SK-N-SH treated with all-trans-retinoic acid at 6 μM for 48 hours (cell line): ENCODE data around the gene TFG.

ENCODE experiments used
- ATAC-seq: fragments of 200-7000 bp; cut with Tn5 transposase; 3 replicates; pipeline ENCODE4 v1.9.1; 2020; ENCODE audit warnings: mild to moderate bottlenecking, moderate library complexity
- ARNTL ChIP-seq: fragments of 450-650 bp; formaldehyde crosslinking; IDR thresholded peaks from 2 replicates; pipeline ENCODE4 v1.5.0; 2020; ENCODE audit warnings: low read depth, mild to moderate bottlenecking, moderate library complexity, borderline replicate concordance
- BACH2 ChIP-seq: fragments of 250-450 bp; sonication (Bioruptor Pico); IDR thresholded peaks from 2 replicates; pipeline ENCODE4 v1.9.0; 2021; ENCODE audit warnings: mild to moderate bottlenecking, borderline replicate concordance
- CSDC2 ChIP-seq: fragments of 250-450 bp; sonication (Bioruptor Pico); IDR thresholded peaks from 2 replicates; pipeline ENCODE4 v1.5.0; 2020; ENCODE audit warnings: mild to moderate bottlenecking, moderate library complexity
- ESRRG ChIP-seq: fragments of 250-450 bp; sonication (Bioruptor Pico); IDR thresholded peaks from 2 replicates; pipeline ENCODE4 v1.6.1; 2021; ENCODE audit warnings: mild to moderate bottlenecking
- GLIS3 ChIP-seq: fragments of 250-450 bp; sonication (Bioruptor Pico); IDR thresholded peaks from 2 replicates; pipeline ENCODE4 v1.5.0; 2020; ENCODE audit warnings: mild to moderate bottlenecking, moderate library complexity
- ISL1 ChIP-seq: fragments of 250-450 bp; sonication (Bioruptor Pico); IDR thresholded peaks from 2 replicates; pipeline ENCODE4 v2.1.2; 2022; ENCODE audit warnings: mild to moderate bottlenecking, moderate library complexity
- OSR1 ChIP-seq: fragments of 250-450 bp; sonication (Bioruptor Pico); IDR thresholded peaks from 2 replicates; pipeline ENCODE4 v1.8.0; 2022; ENCODE audit warnings: moderate library complexity, mild to moderate bottlenecking, inconsistent platforms
- PPARA ChIP-seq: fragments of 250-450 bp; sonication (Bioruptor Pico); IDR thresholded peaks from 2 replicates; pipeline ENCODE4 v1.5.0; 2020; ENCODE audit warnings: mild to moderate bottlenecking, borderline replicate concordance
- RARB ChIP-seq: fragments of 250-450 bp; sonication (Bioruptor Pico); IDR thresholded peaks from 2 replicates; pipeline ENCODE4 v1.8.0; 2021; ENCODE audit warnings: mild to moderate bottlenecking, moderate library complexity
- SNAI2 ChIP-seq: fragments of 250-450 bp; sonication (Bioruptor Pico); IDR thresholded peaks from 2 replicates; pipeline ENCODE4 v1.5.0; 2020; ENCODE audit warnings: mild to moderate bottlenecking, moderate library complexity
- TCF4 ChIP-seq: fragments of 250-450 bp; sonication (Bioruptor Pico); IDR thresholded peaks from 2 replicates; pipeline ENCODE4 v1.8.0; 2021; ENCODE audit warnings: mild to moderate bottlenecking, moderate library complexity, borderline replicate concordance
- TOX ChIP-seq: fragments of 250-450 bp; sonication (Bioruptor Pico); IDR thresholded peaks from 2 replicates; pipeline ENCODE4 v1.8.0; 2021; ENCODE audit warnings: mild to moderate bottlenecking, moderate library complexity, borderline replicate concordance
- ZC3H10 ChIP-seq: fragments of 250-450 bp; sonication (Bioruptor Pico); IDR thresholded peaks from 2 replicates; pipeline ENCODE4 v1.5.1; 2021; ENCODE audit warnings: mild to moderate bottlenecking, moderate library complexity
- ZFP3 ChIP-seq: fragments of 250-450 bp; sonication (Bioruptor Pico); IDR thresholded peaks from 2 replicates; pipeline ENCODE4 v1.5.0; 2020; ENCODE audit warnings: mild to moderate bottlenecking, moderate library complexity
- ZFP30 ChIP-seq: fragments of 450-650 bp; formaldehyde crosslinking; IDR thresholded peaks from 2 replicates; pipeline ENCODE4 v1.5.0; 2022; ENCODE audit warnings: mild to moderate bottlenecking, moderate library complexity
- ZNF565 ChIP-seq: fragments of 450-650 bp; formaldehyde crosslinking; conservative IDR thresholded peaks from 2 replicates; pipeline ENCODE4 v1.5.0; 2020; ENCODE audit warnings: low read depth, mild to moderate bottlenecking, moderate library complexity
- ZNF70 ChIP-seq: fragments of 450-650 bp; formaldehyde crosslinking; IDR thresholded peaks from 2 replicates; pipeline ENCODE4 v1.5.0; 2020; ENCODE audit warnings: mild to moderate bottlenecking, moderate library complexity
- ZNF8 ChIP-seq: fragments of 450-650 bp; formaldehyde crosslinking; IDR thresholded peaks from 2 replicates; pipeline ENCODE4 v1.5.0; 2020; ENCODE audit warnings: mild to moderate bottlenecking, moderate library complexity
- TF ChIP-seq, protein P1 (sequence below): fragments of 250-450 bp; sonication (Bioruptor Pico); IDR thresholded peaks from 2 replicates; pipeline ENCODE4 v1.5.1; 2021; ENCODE audit warnings: mild to moderate bottlenecking, moderate library complexity
- TF ChIP-seq, protein P2 (sequence below): fragments of 250-450 bp; sonication (Bioruptor Pico); IDR thresholded peaks from 2 replicates; pipeline ENCODE4 v1.8.0; 2020; ENCODE audit warnings: mild to moderate bottlenecking, moderate library complexity, borderline replicate concordance
- TF ChIP-seq, protein P3 (sequence below): fragments of 250-450 bp; sonication (Bioruptor Pico); IDR thresholded peaks from 2 replicates; pipeline ENCODE4 v1.5.1; 2020; ENCODE audit warnings: low read depth, mild to moderate bottlenecking, moderate library complexity
- TF ChIP-seq, protein P4 (sequence below): fragments of 250-450 bp; sonication (Bioruptor Pico); IDR thresholded peaks from 2 replicates; pipeline ENCODE4 v1.5.0; 2020; ENCODE audit warnings: mild to moderate bottlenecking, moderate library complexity

Gene TFG

DNA sequence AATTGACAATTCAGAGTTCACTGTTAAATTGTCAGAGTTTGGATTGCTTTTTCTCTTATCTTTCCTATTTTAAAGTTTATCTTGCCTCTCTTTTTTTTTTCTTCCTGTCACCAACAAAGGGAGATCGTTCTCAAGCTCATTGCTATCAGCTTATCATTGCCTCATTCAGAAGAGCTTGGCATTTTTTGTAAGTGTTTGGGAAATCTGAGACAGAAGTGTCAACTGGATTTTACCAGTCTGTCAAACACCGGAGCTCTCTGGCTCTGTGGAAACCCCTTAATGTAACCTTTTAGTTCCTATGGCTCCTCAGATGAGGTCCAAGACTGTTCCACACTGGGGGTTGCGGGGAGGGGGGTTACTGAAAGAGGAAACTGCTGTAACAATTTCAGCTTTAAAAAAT is 10.6 kb upstream of the TFG start:
- ATAC-seq, result no peak

DNA sequence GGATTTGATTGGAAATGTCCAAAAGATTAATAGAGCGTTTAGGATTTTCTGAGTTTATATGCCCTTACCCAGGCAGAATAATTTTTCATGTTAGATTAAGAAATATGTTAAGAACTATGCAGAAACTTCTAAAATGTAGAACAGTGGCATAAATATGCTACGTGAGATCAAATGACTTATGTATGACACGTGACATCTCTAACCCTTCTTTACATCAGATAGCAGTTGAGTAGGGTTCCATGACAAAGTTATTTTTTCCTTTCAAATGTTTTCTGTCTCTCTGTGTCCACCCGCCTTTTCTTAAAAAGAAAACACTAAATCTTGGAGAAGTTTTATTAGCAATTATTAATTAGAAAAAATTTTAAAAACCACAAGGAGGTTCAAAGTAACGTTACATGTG is 8.6 kb upstream of the TFG start:
- ATAC-seq, result no peak
- TF ChIP-seq PPARA (no peak), ZFP3 (no peak), TOX (CRISPR knock-in tag) (no peak), SNAI2 (CRISPR knock-in tag) (no peak), OSR1 (CRISPR knock-in tag) (no peak), ZNF565 (CRISPR knock-in tag) (no peak), ISL1 (CRISPR knock-in tag) (no peak), ZNF8 (no peak), ARNTL (CRISPR knock-in tag) (no peak), CSDC2 (no peak), BACH2 (CRISPR knock-in tag) (no peak)
- TF ChIP-seq, protein P1, sequence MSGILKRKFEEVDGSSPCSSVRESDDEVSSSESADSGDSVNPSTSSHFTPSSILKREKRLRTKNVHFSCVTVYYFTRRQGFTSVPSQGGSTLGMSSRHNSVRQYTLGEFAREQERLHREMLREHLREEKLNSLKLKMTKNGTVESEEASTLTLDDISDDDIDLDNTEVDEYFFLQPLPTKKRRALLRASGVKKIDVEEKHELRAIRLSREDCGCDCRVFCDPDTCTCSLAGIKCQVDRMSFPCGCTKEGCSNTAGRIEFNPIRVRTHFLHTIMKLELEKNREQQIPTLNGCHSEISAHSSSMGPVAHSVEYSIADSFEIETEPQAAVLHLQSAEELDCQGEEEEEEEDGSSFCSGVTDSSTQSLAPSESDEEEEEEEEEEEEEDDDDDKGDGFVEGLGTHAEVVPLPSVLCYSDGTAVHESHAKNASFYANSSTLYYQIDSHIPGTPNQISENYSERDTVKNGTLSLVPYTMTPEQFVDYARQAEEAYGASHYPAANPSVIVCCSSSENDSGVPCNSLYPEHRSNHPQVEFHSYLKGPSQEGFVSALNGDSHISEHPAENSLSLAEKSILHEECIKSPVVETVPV, result no peak
- TF ChIP-seq, protein P2, sequence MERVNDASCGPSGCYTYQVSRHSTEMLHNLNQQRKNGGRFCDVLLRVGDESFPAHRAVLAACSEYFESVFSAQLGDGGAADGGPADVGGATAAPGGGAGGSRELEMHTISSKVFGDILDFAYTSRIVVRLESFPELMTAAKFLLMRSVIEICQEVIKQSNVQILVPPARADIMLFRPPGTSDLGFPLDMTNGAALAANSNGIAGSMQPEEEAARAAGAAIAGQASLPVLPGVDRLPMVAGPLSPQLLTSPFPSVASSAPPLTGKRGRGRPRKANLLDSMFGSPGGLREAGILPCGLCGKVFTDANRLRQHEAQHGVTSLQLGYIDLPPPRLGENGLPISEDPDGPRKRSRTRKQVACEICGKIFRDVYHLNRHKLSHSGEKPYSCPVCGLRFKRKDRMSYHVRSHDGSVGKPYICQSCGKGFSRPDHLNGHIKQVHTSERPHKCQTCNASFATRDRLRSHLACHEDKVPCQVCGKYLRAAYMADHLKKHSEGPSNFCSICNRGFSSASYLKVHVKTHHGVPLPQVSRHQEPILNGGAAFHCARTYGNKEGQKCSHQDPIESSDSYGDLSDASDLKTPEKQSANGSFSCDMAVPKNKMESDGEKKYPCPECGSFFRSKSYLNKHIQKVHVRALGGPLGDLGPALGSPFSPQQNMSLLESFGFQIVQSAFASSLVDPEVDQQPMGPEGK (CRISPR knock-in tag), result no peak

More for the DNA sequence above, 10.6 kb upstream of the TFG start:
- TF ChIP-seq SNAI2 (CRISPR knock-in tag) (no peak), ISL1 (CRISPR knock-in tag) (no peak), ZFP3 (no peak), OSR1 (CRISPR knock-in tag) (no peak), TCF4 (CRISPR knock-in tag) (no peak), PPARA (no peak), BACH2 (CRISPR knock-in tag) (no peak), TOX (CRISPR knock-in tag) (no peak), ZNF8 (no peak), ESRRG (no peak), ZFP30 (no peak), ZNF70 (CRISPR knock-in tag) (no peak), ARNTL (CRISPR knock-in tag) (no peak)
- TF ChIP-seq, protein P2 (CRISPR knock-in tag), result no peak
- TF ChIP-seq, protein P3, sequence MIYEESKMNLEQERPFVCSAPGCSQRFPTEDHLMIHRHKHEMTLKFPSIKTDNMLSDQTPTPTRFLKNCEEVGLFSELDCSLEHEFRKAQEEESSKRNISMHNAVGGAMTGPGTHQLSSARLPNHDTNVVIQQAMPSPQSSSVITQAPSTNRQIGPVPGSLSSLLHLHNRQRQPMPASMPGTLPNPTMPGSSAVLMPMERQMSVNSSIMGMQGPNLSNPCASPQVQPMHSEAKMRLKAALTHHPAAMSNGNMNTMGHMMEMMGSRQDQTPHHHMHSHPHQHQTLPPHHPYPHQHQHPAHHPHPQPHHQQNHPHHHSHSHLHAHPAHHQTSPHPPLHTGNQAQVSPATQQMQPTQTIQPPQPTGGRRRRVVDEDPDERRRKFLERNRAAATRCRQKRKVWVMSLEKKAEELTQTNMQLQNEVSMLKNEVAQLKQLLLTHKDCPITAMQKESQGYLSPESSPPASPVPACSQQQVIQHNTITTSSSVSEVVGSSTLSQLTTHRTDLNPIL (CRISPR knock-in tag), result no peak
- TF ChIP-seq, protein P4, sequence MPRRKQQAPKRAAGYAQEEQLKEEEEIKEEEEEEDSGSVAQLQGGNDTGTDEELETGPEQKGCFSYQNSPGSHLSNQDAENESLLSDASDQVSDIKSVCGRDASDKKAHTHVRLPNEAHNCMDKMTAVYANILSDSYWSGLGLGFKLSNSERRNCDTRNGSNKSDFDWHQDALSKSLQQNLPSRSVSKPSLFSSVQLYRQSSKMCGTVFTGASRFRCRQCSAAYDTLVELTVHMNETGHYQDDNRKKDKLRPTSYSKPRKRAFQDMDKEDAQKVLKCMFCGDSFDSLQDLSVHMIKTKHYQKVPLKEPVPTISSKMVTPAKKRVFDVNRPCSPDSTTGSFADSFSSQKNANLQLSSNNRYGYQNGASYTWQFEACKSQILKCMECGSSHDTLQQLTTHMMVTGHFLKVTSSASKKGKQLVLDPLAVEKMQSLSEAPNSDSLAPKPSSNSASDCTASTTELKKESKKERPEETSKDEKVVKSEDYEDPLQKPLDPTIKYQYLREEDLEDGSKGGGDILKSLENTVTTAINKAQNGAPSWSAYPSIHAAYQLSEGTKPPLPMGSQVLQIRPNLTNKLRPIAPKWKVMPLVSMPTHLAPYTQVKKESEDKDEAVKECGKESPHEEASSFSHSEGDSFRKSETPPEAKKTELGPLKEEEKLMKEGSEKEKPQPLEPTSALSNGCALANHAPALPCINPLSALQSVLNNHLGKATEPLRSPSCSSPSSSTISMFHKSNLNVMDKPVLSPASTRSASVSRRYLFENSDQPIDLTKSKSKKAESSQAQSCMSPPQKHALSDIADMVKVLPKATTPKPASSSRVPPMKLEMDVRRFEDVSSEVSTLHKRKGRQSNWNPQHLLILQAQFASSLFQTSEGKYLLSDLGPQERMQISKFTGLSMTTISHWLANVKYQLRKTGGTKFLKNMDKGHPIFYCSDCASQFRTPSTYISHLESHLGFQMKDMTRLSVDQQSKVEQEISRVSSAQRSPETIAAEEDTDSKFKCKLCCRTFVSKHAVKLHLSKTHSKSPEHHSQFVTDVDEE (CRISPR knock-in tag), result no peak

DNA sequence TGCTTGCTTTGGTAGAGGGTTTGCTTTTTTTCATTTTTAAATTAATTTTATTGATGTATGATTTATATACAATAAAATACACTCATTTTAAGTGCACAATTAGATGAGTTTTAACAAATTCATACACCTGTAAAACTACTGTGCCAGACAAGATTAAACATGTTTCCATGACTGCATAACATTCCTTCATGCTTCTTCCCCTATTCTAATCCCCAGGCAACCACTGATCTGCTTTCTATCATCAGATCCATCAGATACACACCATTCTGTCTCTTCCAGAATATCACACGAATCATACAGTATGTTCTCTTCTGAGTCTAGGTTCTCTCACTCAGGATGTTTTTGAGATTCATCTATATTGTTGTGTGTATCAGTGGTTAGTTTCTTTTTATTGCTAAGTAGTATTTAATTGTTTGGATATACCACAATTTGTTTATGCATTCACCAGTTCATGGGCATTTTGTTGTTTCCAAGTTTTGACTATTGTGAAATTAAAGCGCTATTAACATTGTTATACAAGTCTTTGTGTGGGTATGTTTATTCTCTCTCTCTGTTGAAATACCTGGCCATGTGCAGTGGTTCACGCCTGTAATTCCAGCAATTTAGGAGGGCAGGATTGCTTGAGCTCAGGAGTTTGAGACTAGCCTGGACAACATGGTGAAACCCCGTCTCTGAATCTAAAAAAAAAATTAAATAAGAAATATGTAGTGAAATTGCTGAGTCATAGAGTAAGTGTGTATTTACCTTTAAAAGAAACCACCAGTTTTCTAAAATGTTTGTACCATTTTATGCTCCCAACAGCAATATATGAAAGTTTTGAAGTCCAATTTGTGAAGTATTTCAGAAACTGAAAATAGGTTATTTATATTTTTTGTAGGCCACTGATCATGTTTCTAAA is 7.0 kb upstream of the TFG start:
- ATAC-seq, result no peak
- TF ChIP-seq ESRRG (no peak), TCF4 (CRISPR knock-in tag) (no peak), ARNTL (CRISPR knock-in tag) (no peak), ZNF8 (no peak), RARB (CRISPR knock-in tag) (no peak), ZC3H10 (no peak), GLIS3 (no peak), TOX (CRISPR knock-in tag) (no peak), BACH2 (CRISPR knock-in tag) (no peak), ZNF70 (CRISPR knock-in tag) (no peak), ZFP3 (no peak)
- TF ChIP-seq, protein P1, result no peak
- TF ChIP-seq, protein P3 (CRISPR knock-in tag), result no peak
